Gastroesophageal sphincter (tissue), 3 donors: ENCODE measurements around the gene GOLPH3.

ENCODE experiments used
- EP300 ChIP-seq: sonication (generic); formaldehyde crosslinking; IDR thresholded peaks from one replicate; pipeline ENCODE4 v1.6.1; 2017; ENCODE audit warnings: antibody characterized with exemption, mild to moderate bottlenecking
- POLR2AphosphoS5 ChIP-seq: sonication (generic); formaldehyde crosslinking; IDR thresholded peaks from one replicate; pipeline ENCODE4 v1.6.1; 2017; ENCODE audit warnings: antibody characterized with exemption
- TF ChIP-seq, protein P1 (sequence below), 4 experiments: fragments of 200-600 bp in 2 of 4; fragments of 450-650 bp in 2 of 4; sonication (generic) in 1 of 4; IDR thresholded peaks; one replicate each; pipeline ENCODE4 v1.5.1; 2017 to 2019; ENCODE audit warnings: antibody characterized with exemption in 4 of 4, mild to moderate bottlenecking in 2 of 4, moderate library complexity in 2 of 4

DNA sequence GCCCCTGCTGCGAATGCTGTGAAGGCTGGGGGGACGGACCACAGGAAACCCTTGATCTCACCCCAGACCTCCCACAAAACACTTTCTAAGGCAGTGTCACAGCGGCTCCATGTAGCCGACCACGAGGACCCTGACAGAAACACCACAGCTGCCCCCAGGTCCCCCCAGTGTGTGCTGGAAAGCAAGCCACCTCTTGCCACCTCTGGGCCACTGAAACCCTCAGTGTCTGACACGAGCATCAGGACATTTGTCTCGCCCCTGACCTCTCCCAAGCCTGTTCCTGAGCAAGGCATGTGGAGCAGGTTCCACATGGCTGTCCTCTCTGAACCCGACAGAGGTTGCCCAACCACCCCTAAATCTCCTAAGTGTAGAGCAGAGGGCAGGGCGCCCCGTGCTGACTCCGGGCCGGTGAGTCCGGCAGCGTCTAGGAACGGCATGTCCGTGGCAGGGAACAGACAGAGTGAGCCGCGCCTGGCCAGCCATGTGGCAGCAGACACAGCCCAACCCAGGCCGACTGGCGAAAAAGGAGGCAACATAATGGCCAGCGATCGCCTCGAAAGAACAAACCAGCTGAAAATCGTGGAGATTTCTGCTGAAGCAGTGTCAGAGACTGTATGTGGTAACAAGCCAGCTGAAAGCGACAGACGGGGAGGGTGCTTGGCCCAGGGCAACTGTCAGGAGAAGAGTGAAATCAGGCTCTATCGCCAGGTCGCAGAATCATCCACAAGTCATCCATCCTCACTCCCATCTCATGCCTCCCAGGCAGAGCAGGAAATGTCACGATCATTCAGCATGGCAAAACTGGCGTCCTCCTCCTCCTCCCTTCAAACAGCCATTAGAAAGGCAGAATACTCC lies 84.7 kb downstream of the GOLPH3 start:
- TF ChIP-seq, protein P1, sequence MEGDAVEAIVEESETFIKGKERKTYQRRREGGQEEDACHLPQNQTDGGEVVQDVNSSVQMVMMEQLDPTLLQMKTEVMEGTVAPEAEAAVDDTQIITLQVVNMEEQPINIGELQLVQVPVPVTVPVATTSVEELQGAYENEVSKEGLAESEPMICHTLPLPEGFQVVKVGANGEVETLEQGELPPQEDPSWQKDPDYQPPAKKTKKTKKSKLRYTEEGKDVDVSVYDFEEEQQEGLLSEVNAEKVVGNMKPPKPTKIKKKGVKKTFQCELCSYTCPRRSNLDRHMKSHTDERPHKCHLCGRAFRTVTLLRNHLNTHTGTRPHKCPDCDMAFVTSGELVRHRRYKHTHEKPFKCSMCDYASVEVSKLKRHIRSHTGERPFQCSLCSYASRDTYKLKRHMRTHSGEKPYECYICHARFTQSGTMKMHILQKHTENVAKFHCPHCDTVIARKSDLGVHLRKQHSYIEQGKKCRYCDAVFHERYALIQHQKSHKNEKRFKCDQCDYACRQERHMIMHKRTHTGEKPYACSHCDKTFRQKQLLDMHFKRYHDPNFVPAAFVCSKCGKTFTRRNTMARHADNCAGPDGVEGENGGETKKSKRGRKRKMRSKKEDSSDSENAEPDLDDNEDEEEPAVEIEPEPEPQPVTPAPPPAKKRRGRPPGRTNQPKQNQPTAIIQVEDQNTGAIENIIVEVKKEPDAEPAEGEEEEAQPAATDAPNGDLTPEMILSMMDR (IDR thresholded peaks at IDR 0.05): no peak
- TF ChIP-seq EP300: no peak
- no peak for TF ChIP-seq POLR2AphosphoS5
